ENCODE measurements around the gene FTO. TPM values are rescaled to one million over a fixed set of nuclear protein-coding genes. Genes with fewer than 3 reads are reported as not detected.

The FTO gene
- total and polyA plus RNA-seq, 4 donors = 12.2 to 145 (median 57.7) TPM

GRCh38 chr16:53717577-53717976 lies 13.6 kb downstream of the FTO start:
- TF ChIP-seq CTCF (IDR thresholded peaks at IDR 0.05; ENCODE audit: control extremely low read depth, extremely low read depth) = no peak
- Histone ChIP-seq H3K27ac (ENCODE audit: low read depth in 1 of 2, low read length in 1 of 2) (no peak overlapping the region), H3K36me3 (ENCODE audit: control insufficient read depth in 4 of 4, insufficient read depth in 4 of 4, low read length in 4 of 4) (no peaks in the 10 kb centered on the region), H3K4me3 (no peak overlapping the region), H3K9me3 (ENCODE audit: control insufficient read depth in 4 of 4, insufficient read depth in 3 of 4, low read length in 3 of 4) (no peaks in the 10 kb centered on the region), H3K9ac (ENCODE audit: insufficient read depth in 1 of 2, low read length in 2 of 2) (no peak overlapping the region), H3K27me3 (ENCODE audit: control insufficient read depth in 3 of 3, insufficient read depth in 3 of 3, low read length in 2 of 3) (no peaks in the 10 kb centered on the region), H3K4me1 (ENCODE audit: control insufficient read depth in 5 of 5, insufficient read depth in 5 of 5, low read length in 5 of 5) (peaks cover 0 to 24% (median 10%) of the 10 kb centered on the region in 5 donors)
- 88 to 94% methylated on average over 3 of the region's 3 CpGs for WGBS, 2 donors
- DNase-seq = no peak
- no peak for ATAC-seq (ENCODE audit: insufficient read depth, low FRiP score)

GRCh38 chr16:53721017-53721416 lies 17.1 kb downstream of the FTO start:
- Histone ChIP-seq H3K9me3 (ENCODE audit: control insufficient read depth in 4 of 4, insufficient read depth in 3 of 4, low read length in 3 of 4) (no peaks in the 10 kb centered on the region), H3K36me3 (ENCODE audit: control insufficient read depth in 4 of 4, insufficient read depth in 4 of 4, low read length in 4 of 4) (no peaks in the 10 kb centered on the region), H3K9ac (ENCODE audit: insufficient read depth in 1 of 2, low read length in 2 of 2) (no peak overlapping the region), H3K27ac (ENCODE audit: low read depth in 1 of 2, low read length in 1 of 2) (no peak overlapping the region), H3K4me3 (no peak overlapping the region), H3K4me1 (ENCODE audit: control insufficient read depth in 5 of 5, insufficient read depth in 5 of 5, low read length in 5 of 5) (peaks cover 0 to 10% (median 0%) of the 10 kb centered on the region in 5 donors), H3K27me3 (ENCODE audit: control insufficient read depth in 3 of 3, insufficient read depth in 3 of 3, low read length in 2 of 3) (no peaks in the 10 kb centered on the region)
- DNase-seq (no peak), ATAC-seq (ENCODE audit: insufficient read depth, low FRiP score) (no peak)
- WGBS, 2 donors = 94% methylated on average over 5 of the region's 5 CpGs
- TF ChIP-seq CTCF (IDR thresholded peaks at IDR 0.05; ENCODE audit: control extremely low read depth, extremely low read depth) = no peak

GRCh38 chr16:53726625-53727024 lies 22.7 kb downstream of the FTO start:
- Histone ChIP-seq H3K9me3 (ENCODE audit: control insufficient read depth in 4 of 4, insufficient read depth in 3 of 4, low read length in 3 of 4) (no peaks in the 10 kb centered on the region), H3K27ac (ENCODE audit: low read depth in 1 of 2, low read length in 1 of 2) (no peak overlapping the region), H3K27me3 (ENCODE audit: control insufficient read depth in 3 of 3, insufficient read depth in 3 of 3, low read length in 2 of 3) (no peaks in the 10 kb centered on the region), H3K9ac (ENCODE audit: insufficient read depth in 1 of 2, low read length in 2 of 2) (no peak overlapping the region), H3K36me3 (ENCODE audit: control insufficient read depth in 4 of 4, insufficient read depth in 4 of 4, low read length in 4 of 4) (no peaks in the 10 kb centered on the region), H3K4me3 (no peak overlapping the region), H3K4me1 (ENCODE audit: control insufficient read depth in 5 of 5, insufficient read depth in 5 of 5, low read length in 5 of 5) (peaks cover 0 to 19% (median 0%) of the 10 kb centered on the region in 5 donors)
- no peak for TF ChIP-seq CTCF (IDR thresholded peaks at IDR 0.05; ENCODE audit: control extremely low read depth, extremely low read depth)
- no peak for DNase-seq
- ATAC-seq (ENCODE audit: insufficient read depth, low FRiP score) = no peak

GRCh38 chr16:53730693-53731092 lies 26.7 kb downstream of the FTO start:
- peaks cover 0 to 23% (median 3%) of the 10 kb centered on the region in 5 donors for H3K4me1 ChIP-seq (ENCODE audit: control insufficient read depth in 5 of 5, insufficient read depth in 5 of 5, low read length in 5 of 5)
- H3K27ac ChIP-seq (ENCODE audit: low read depth in 1 of 2, low read length in 1 of 2) = no peak overlapping the region
- no peaks in the 10 kb centered on the region for H3K36me3 ChIP-seq (ENCODE audit: control insufficient read depth in 4 of 4, insufficient read depth in 4 of 4, low read length in 4 of 4)
- no peaks in the 10 kb centered on the region for H3K9me3 ChIP-seq (ENCODE audit: control insufficient read depth in 4 of 4, insufficient read depth in 3 of 4, low read length in 3 of 4)
- H3K9ac ChIP-seq (ENCODE audit: insufficient read depth in 1 of 2, low read length in 2 of 2) = no peak overlapping the region
- no peak overlapping the region for H3K4me3 ChIP-seq
- 90 to 93% methylated on average over 3 of the region's 3 CpGs for WGBS, 2 donors
- no peaks in the 10 kb centered on the region for H3K27me3 ChIP-seq (ENCODE audit: control insufficient read depth in 3 of 3, insufficient read depth in 3 of 3, low read length in 2 of 3)
- DNase-seq (no peak), ATAC-seq (ENCODE audit: insufficient read depth, low FRiP score) (no peak)
- TF ChIP-seq CTCF (IDR thresholded peaks at IDR 0.05; ENCODE audit: control extremely low read depth, extremely low read depth) = no peak
